Endothelial cell (in vitro differentiated cells): Measurements from ENCODE around the gene STX11. TPM values are rescaled to one million over a fixed set of nuclear protein-coding genes. Genes with fewer than 3 reads are reported as not detected.
"Not testable (repeated sequence)": the region's sequence is repeated elsewhere in the genome, so short reads cannot be mapped to it uniquely, and the experiment has no call there.

Experiments used
- DNase-seq: peaks from one replicate; pipeline ENCODE4 v3.0.0; 2021; ENCODE audit warnings: low spot score
- H3K27ac Mint-ChIP-seq: one replicate; pipeline ENCODE4 v1.8.0; 2021; ENCODE audit warnings: mixed read lengths, inconsistent platforms; ENCODE audit not compliant: unreplicated experiment
- H3K27me3 Mint-ChIP-seq: one replicate; pipeline ENCODE4 v1.8.0; 2021; ENCODE audit warnings: mild to moderate bottlenecking, moderate library complexity, mixed read lengths, inconsistent platforms; ENCODE audit not compliant: unreplicated experiment
- H3K36me3 Mint-ChIP-seq: one replicate; pipeline ENCODE4 v1.8.0; 2021; ENCODE audit warnings: mild to moderate bottlenecking, low read depth, mixed read lengths, inconsistent platforms; ENCODE audit not compliant: unreplicated experiment
- H3K4me1 Mint-ChIP-seq: one replicate; pipeline ENCODE4 v1.8.0; 2021; ENCODE audit warnings: mild to moderate bottlenecking, mixed read lengths, inconsistent platforms; ENCODE audit not compliant: unreplicated experiment
- H3K4me3 Mint-ChIP-seq: one replicate; pipeline ENCODE4 v1.8.0; 2021; ENCODE audit warnings: mild to moderate bottlenecking, mixed read lengths, inconsistent platforms; ENCODE audit not compliant: unreplicated experiment
- H3K9me3 Mint-ChIP-seq: one replicate; pipeline ENCODE4 v1.8.0; 2021; ENCODE audit warnings: mixed read lengths, inconsistent platforms; ENCODE audit not compliant: unreplicated experiment
- CTCF ChIP-seq: fragments of 200-600 bp; sonication (generic); IDR thresholded peaks from one replicate; pipeline ENCODE4 v1.5.0; 2021; ENCODE audit warnings: antibody characterized with exemption; ENCODE audit not compliant: unreplicated experiment
- total RNA-seq: library from RNA; stranded (reverse); fragmentation: NEBNext Ultra II Directional; extraction: Animal tissue kit (Norgen Biotek cat#: 25700); gene quantifications from one replicate; pipeline ENCODE4 v1.2.1, GENCODE V29; 2021; ENCODE audit not compliant: unreplicated experiment

STX11 gene
- total RNA-seq, 1 donor from 2014 or later = not detected

GRCh38 chr6:144176043-144176442 is 25.7 kb downstream of the STX11 start:
- Mint-ChIP-seq H3K27me3 (no peaks in the 10 kb centered on the region), H3K4me3 (no peak overlapping the region), H3K4me1 (no peaks in the 10 kb centered on the region), H3K9me3 (no peaks in the 10 kb centered on the region), H3K27ac (no peak overlapping the region), H3K36me3 (no peaks in the 10 kb centered on the region)
- no peak for TF ChIP-seq CTCF
- no peak for DNase-seq

- Mint-ChIP-seq H3K4me3 (no peak overlapping the region), H3K36me3 (no peaks in the 10 kb centered on the region), H3K9me3 (no peaks in the 10 kb centered on the region), H3K27ac (no peak overlapping the region), H3K4me1 (no peaks in the 10 kb centered on the region), H3K27me3 (peaks cover 2% of the 10 kb centered on the region)
- no peak for TF ChIP-seq CTCF
- no peak for DNase-seq
These were observed 27.4 kb downstream of the STX11 start for GRCh38 chr6:144177726-144178125.

GRCh38 chr6:144178323-144178722 is 28.0 kb downstream of the STX11 start:
- Mint-ChIP-seq H3K36me3 (no peaks in the 10 kb centered on the region), H3K27me3 (peaks cover 2% of the 10 kb centered on the region), H3K9me3 (no peaks in the 10 kb centered on the region), H3K4me1 (no peaks in the 10 kb centered on the region), H3K4me3 (no peak overlapping the region), H3K27ac (no peak overlapping the region)
- TF ChIP-seq CTCF = no peak
- DNase-seq = no peak

GRCh38 chr6:144179237-144179636 is 28.9 kb downstream of the STX11 start:
- Mint-ChIP-seq H3K9me3 (no peaks in the 10 kb centered on the region), H3K27me3 (peaks cover 2% of the 10 kb centered on the region), H3K27ac (no peak overlapping the region), H3K36me3 (no peaks in the 10 kb centered on the region), H3K4me3 (no peak overlapping the region), H3K4me1 (no peaks in the 10 kb centered on the region)
- no peak for DNase-seq
- TF ChIP-seq CTCF = no peak

- H3K27ac Mint-ChIP-seq = no peak overlapping the region
- no peaks in the 10 kb centered on the region for H3K4me1 Mint-ChIP-seq
- TF ChIP-seq CTCF = no peak
- H3K27me3 Mint-ChIP-seq = peaks cover 2% of the 10 kb centered on the region
- no peaks in the 10 kb centered on the region for H3K36me3 Mint-ChIP-seq
- DNase-seq = no peak
- no peaks in the 10 kb centered on the region for H3K9me3 Mint-ChIP-seq
- no peak overlapping the region for H3K4me3 Mint-ChIP-seq
These were observed 29.5 kb downstream of the STX11 start for GRCh38 chr6:144179828-144180227.

- not testable (repeated sequence) for H3K27me3 Mint-ChIP-seq, H3K4me3 Mint-ChIP-seq, H3K4me1 Mint-ChIP-seq, H3K36me3 Mint-ChIP-seq, H3K27ac Mint-ChIP-seq, H3K9me3 Mint-ChIP-seq, DNase-seq
These were observed 30.0 kb downstream of the STX11 start for GRCh38 chr6:144180354-144180753.
